ENCODE data around the gene THRB. TPM values are rescaled to one million over a fixed set of nuclear protein-coding genes. Genes with fewer than 3 reads are reported as not detected.
A peak's percentile ranks its signal among the peaks of the same experiment; 100 is the strongest.

THRB gene
- total and polyA plus RNA-seq, 12 donors, result 3.8 to 32.8 (median 26.0) TPM

DNA sequence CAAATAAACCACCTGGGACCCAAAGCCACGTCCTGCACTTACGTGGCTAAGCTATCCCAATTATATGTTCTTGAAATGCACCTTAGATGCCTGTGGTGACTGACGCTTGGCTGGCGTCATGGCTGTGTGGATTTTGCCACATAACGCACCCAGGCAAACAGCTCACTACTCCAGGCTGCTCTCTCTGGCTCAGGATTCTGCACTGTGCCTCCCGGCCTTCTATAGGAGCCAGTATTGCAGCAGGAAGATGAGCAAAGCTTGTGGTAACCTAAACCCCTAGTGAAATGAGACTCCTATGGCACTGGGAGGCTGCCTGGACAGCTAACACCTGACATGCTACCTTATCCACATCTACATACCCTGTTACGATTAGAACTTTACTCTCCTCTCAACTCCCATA is 179.3 kb downstream of the THRB start:
- WGBS, 2 donors, result 94 to 95% methylated on average over 7 of the region's 7 CpGs
- H3K36me3 ChIP-seq, result peaks cover 0 to 9% (median 0%) of the 10 kb centered on the region in 9 donors
- no peak overlapping the region for H3K27ac ChIP-seq
- TF ChIP-seq, protein P1, sequence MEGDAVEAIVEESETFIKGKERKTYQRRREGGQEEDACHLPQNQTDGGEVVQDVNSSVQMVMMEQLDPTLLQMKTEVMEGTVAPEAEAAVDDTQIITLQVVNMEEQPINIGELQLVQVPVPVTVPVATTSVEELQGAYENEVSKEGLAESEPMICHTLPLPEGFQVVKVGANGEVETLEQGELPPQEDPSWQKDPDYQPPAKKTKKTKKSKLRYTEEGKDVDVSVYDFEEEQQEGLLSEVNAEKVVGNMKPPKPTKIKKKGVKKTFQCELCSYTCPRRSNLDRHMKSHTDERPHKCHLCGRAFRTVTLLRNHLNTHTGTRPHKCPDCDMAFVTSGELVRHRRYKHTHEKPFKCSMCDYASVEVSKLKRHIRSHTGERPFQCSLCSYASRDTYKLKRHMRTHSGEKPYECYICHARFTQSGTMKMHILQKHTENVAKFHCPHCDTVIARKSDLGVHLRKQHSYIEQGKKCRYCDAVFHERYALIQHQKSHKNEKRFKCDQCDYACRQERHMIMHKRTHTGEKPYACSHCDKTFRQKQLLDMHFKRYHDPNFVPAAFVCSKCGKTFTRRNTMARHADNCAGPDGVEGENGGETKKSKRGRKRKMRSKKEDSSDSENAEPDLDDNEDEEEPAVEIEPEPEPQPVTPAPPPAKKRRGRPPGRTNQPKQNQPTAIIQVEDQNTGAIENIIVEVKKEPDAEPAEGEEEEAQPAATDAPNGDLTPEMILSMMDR (IDR thresholded peaks at IDR 0.05), result no peak
- no peak overlapping the region for H3K4me3 ChIP-seq
- intact Hi-C loops (cut with DNase I), result no loop called here
- H3K4me1 ChIP-seq, result peaks cover 0 to 27% (median 6%) of the 10 kb centered on the region in 9 donors
- H3K9me3 ChIP-seq, result peaks cover 0 to 12% (median 0%) of the 10 kb centered on the region in 11 donors
- no peak for ATAC-seq
- no peaks in the 10 kb centered on the region for H3K27me3 ChIP-seq
- no peak for DNase-seq

DNA sequence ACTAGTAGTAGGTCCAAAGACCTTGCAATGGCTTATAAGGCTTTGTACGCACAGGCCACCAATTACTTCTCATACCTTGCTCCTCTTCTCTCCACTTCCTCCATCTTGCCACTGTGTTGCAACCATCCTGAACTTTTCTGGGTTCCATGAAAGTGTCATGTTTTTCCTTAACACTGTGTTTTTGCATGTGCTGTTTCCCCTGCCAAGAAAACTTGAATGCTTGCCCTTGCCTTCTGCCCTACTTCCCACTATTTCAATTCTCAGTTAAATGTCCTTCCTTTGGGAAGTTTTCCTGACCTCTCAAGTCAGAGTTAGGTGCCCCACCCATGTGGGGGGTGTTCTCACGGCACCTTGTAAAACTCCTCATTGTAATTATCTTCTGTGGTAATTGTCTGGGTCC is 182.8 kb downstream of the THRB start:
- H3K4me3 ChIP-seq, result no peak overlapping the region
- H3K27me3 ChIP-seq, result no peaks in the 10 kb centered on the region
- intact Hi-C loops (cut with DNase I), result no loop called here
- WGBS, 2 donors, result 68% methylated on average over 2 of the region's 2 CpGs
- H3K4me1 ChIP-seq, result peaks cover 0 to 28% (median 6%) of the 10 kb centered on the region in 9 donors
- TF ChIP-seq, protein P1 (IDR thresholded peaks at IDR 0.05), result no peak
- DNase-seq (peak in 1 of 2 donors; percentile 10), ATAC-seq (peak in 3 of 8 donors; percentile 29 to 46 (median 44))
- no peak overlapping the region for H3K27ac ChIP-seq
- peaks cover 0 to 4% (median 0%) of the 10 kb centered on the region in 9 donors for H3K36me3 ChIP-seq
- no peaks in the 10 kb centered on the region for H3K9me3 ChIP-seq

DNA sequence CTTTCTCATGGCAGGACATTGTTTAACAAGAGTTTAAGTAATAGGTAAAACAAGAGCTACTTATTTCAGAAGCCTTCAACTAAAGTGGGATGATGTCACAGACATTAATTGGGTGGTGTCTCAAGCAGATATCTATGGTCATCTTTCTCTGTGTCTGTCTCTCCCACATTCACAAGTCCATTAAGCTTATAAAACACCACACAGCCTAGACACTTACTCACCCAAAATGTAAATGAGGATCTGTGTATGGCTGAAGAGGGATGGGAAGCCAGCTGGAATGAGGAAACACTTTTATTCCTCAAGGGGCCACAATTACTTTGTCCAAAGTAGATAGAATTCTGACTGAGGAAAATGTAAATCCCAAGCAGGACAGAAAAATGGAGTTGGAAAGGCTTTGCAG is 183.8 kb downstream of the THRB start:
- no peak for ATAC-seq
- Histone ChIP-seq H3K27me3 (no peaks in the 10 kb centered on the region), H3K4me1 (peaks cover 0 to 38% (median 11%) of the 10 kb centered on the region in 9 donors), H3K4me3 (no peak overlapping the region), H3K36me3 (peaks cover 0 to 4% (median 0%) of the 10 kb centered on the region in 9 donors), H3K27ac (no peak overlapping the region), H3K9me3 (no peaks in the 10 kb centered on the region)
- TF ChIP-seq, protein P1 (IDR thresholded peaks at IDR 0.05), result no peak
- DNase-seq, result no peak
- intact Hi-C loops (cut with DNase I), result no loop called here

DNA sequence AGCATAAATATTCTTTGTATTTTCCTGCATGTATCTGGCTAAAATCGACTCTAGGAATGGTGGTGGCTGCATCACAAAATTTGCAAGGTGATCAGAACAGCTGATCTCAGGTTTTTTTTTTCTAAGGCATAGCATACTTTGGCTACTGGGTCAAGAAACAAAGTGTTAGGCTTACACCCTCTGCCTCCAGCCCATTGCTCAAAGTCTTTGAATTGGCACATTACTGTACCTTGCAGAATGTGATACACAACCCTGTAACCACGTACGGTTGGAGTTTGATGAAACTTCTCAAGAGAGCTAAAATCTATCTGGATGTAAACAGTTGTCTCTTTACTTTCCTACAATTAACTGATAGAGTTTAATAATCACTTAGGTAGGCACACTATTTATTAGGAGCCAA is 188.1 kb downstream of the THRB start:
- no peak for ATAC-seq
- Histone ChIP-seq H3K4me3 (no peak overlapping the region), H3K36me3 (no peaks in the 10 kb centered on the region), H3K4me1 (peaks cover 0 to 22% (median 14%) of the 10 kb centered on the region in 9 donors), H3K9me3 (no peaks in the 10 kb centered on the region), H3K27ac (no peak overlapping the region), H3K27me3 (no peaks in the 10 kb centered on the region)
- TF ChIP-seq, protein P1 (IDR thresholded peaks at IDR 0.05), result no peak
- intact Hi-C loops (cut with DNase I), result no loop called here
- WGBS, 2 donors, result 81 to 90% methylated on average over 3 of the region's 3 CpGs
- no peak for DNase-seq
